Placental pericyte (primary cell): ENCODE measurements around the gene CYLC1. TPM values are rescaled to one million over a fixed set of nuclear protein-coding genes. Genes with fewer than 3 reads are reported as not detected.

Experiments used
- total RNA-seq: library from RNA; depleted of rRNA; stranded (reverse); fragments of >200 nt; gene quantifications from 2 replicates; pipeline ENCODE4 v1.2.3, GENCODE V29; 2012

Gene CYLC1, protein sequence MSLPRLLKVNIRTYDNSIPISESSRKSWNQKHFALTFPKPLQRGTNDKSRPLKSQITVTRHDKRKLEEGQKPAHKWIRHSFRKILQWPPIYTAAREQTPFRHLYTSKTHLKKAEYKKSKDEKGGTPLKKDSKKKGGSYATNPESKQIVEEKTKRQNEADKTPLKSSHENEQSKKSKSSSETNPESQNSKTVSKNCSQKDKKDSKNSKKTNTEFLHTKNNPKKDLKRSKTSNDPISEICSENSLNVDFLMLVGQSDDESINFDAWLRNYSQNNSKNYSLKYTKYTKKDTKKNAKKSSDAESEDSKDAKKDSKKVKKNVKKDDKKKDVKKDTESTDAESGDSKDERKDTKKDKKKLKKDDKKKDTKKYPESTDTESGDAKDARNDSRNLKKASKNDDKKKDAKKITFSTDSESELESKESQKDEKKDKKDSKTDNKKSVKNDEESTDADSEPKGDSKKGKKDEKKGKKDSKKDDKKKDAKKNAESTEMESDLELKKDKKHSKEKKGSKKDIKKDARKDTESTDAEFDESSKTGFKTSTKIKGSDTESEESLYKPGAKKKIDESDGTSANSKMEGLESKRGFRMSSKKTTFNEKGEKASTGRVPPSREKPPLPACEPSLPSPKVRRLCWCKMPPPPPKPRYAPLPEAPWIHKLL
- not detected in 2 replicates for total RNA-seq

DNA sequence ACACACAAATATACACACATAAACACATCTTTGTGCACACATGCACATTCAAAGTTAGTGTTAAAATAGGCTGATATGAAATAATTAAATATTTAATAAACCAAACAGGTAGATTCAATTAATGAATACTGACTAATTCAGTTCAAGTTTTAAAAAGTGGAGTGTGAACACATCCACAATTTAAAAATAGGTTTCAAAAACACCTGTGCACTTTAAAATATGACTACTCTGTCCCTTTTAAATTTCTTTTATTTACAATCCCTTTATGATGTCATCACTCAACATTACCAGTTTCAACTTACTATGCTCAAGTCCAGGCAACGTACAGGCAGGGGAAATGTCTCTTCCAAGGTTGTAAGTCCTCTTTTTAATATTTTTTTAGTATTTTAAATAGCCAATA is at the start of gene CYLC1:
Gene CYLC1, plus strand, starts transcription at position 301 of the 400 bp plus-strand sequence. Its CDS starts 37 bp downstream, at position 338.

